GM21390 (cell line): ENCODE results near the gene RPL35A.

ENCODE experiments used
- ATAC-seq: cut with Tn5 transposase; IDR thresholded peaks from one replicate; pipeline ENCODE4 v1.9.1; 2021; ENCODE audit not compliant: unreplicated experiment

Gene RPL35A

DNA sequence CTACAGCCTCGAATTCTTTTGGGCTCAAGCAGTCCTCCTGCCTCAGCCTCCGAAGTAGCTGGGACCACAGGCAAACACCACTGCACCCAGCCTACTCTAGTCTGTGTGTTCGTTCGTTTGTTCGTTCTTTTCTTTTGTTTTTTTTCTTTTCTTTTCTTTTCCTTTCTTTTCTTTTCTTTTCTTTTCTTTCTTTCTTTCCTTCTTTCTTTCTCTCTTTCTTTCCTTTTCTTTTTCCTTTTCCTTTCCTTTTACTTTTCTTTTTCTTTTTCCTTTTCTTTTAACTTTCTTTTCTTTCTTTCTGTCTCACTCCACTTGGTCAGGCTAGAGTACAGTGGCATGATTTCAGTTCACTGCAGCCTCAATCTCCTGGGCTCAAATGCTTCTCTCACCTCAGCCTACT lies 46.9 kb downstream of the RPL35A start:
- ATAC-seq = no peak

DNA sequence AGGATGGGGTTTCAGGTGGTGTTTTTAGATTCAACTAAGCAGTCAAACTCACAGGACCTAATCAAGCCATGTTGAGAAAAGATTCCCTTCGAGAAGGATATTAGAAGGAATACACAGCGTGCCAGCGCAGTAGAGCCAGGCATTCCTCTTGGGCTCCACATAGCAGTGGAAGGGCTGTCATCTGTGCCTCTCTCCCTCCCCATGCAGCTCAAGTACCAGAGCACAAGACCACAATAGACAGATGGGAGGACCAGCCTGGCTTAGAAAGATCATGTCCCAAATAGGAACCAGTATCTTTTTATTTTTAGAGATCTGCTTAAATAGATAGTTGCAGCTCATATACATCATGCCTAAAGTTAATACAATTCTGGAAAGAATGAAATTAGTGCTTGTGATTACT lies 47.9 kb downstream of the RPL35A start:
- no peak for ATAC-seq
